Raji (cell line): ENCODE data around the gene CCDC158.

Experiments
- POLR2A ChIP-seq: IDR thresholded peaks from 2 replicates; pipeline ENCODE4 v1.6.1; 2011; ENCODE audit warnings: low read depth, low read length, control low read depth; ENCODE audit not compliant: insufficient read depth

Gene CCDC158

GRCh38 chr4:76439491-76439890, 18.6 kb upstream of the CCDC158 start:
- no peak for TF ChIP-seq POLR2A

- TF ChIP-seq POLR2A = no peak
Measured at GRCh38 chr4:76435528-76436319, 14.8 kb upstream of the CCDC158 start.

- TF ChIP-seq POLR2A = no peak
Measured at GRCh38 chr4:76434901-76435527, 14.1 kb upstream of the CCDC158 start, which contains the start of gene SHROOM3. Gene SHROOM3, plus strand, starts transcription at chr4:76435229. Its CDS starts 824 bp downstream, at chr4:76436053.

GRCh38 chr4:76430519-76431388, 9.8 kb upstream of the CCDC158 start:
- no peak for TF ChIP-seq POLR2A

DNA sequence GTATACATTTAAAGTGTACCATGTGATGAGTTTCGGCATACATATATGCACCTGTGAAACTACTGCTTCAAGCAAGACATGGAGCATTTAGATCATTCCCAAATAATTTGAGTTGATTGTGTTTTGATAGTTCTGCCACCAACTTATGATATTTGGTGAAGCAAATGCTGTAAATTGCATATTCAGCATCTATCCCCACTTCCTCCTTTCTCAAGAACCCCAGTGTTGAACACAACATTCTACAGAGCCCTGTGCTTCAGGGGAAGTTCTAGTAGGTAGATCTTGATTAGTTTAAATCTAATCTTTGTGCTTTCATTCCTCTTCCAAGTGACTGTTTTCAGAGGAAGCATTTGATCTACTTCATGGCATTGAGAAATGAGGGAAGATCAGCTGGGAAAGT, 8.7 kb upstream of the CCDC158 start:
- TF ChIP-seq POLR2A = no peak

GRCh38 chr4:76426272-76426671, 5.3 kb upstream of the CCDC158 start:
- no peak for TF ChIP-seq POLR2A

GRCh38 chr4:76420188-76420761, 666 bp downstream of the CCDC158 start:
- no peak for TF ChIP-seq POLR2A

GRCh38 chr4:76410636-76411035, 10.3 kb downstream of the CCDC158 start:
- no peak for TF ChIP-seq POLR2A

DNA sequence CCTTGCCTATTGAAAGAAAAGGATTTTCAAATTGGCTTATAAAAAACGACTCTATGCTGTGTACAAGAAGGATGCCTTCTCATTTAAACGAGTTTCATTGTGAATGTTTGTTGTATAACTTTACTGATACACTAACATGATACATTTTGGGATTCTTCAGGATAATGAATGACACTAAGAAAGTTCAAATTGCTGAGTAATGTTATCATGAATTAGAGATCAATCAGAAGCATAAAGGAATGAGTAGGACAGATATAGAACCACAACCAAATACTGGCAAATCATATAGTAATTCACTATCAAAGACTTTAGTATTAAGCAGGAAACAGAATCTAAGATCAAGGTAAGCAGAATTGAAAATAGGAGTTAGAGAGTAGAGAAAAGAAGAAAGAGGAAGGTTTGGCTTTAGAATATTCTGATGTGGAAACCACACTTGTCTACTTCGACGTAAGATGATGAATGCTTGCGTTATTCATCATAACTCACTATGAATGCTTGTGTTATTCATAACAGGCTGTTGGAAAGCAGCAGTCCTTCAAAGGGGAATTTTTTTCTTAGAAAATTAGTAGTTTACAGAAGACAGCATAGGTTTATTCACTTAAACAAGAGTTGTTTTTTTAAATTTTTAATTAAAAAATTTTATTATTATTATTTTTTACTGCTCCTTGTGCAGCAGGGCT, 13.4 kb downstream of the CCDC158 start:
- no peak for TF ChIP-seq POLR2A

DNA sequence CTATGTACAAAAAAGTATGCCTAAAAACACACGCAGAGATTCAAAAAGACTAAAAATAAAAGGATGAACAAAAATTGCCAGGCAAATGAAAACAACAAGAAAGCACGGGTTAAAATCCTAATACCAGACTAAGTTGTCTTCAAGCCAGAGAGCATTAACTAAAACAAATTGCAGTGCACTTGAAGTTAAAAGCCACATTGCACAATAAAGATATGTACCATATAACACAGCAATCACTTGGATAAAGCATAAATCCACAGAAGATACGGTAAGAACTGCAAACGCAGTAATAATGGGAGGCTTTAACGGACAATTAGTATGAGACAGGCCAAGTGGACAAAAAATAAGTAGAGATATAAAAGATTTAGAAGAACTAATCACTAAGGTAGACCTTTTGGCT, 14.9 kb downstream of the CCDC158 start:
- TF ChIP-seq POLR2A = no peak

GRCh38 chr4:76401654-76402053, 19.3 kb downstream of the CCDC158 start:
- TF ChIP-seq POLR2A = no peak

DNA sequence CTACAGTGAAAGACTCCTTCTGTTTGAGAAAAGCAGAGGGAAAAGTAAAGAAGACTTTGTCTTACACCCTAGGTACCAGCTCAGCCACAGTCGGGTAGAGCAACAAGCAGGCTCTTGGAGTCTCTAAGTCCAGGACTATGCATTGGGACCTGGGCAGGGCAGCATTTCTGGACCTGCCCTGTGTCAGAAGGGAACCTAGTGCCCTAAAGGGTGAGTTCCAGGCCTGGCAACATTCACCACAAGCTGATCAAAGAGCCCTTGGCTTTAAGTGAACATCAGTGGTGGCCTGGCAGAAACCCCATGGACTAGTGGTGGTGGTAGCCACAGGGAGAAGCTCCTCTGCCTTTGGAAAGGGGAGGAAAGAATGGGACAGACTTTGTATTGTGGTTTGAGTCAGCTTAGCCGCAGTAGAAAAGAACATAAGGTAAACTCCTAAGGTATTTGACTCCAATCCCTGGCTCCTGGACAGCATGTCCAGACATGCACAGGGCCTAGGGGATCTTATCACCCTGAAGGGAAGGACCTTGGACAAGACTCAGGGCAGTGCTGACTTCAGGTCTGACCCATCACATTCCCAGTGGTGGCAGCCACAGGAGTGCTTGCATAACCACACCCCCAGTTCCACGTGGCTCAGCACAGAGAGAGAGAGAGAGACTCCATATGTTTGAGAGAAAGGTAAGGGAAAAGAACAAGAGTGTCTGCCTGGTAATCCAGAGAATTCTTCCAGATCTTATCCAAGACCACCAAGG, 32.6 kb downstream of the CCDC158 start:
- no peak for TF ChIP-seq POLR2A

DNA sequence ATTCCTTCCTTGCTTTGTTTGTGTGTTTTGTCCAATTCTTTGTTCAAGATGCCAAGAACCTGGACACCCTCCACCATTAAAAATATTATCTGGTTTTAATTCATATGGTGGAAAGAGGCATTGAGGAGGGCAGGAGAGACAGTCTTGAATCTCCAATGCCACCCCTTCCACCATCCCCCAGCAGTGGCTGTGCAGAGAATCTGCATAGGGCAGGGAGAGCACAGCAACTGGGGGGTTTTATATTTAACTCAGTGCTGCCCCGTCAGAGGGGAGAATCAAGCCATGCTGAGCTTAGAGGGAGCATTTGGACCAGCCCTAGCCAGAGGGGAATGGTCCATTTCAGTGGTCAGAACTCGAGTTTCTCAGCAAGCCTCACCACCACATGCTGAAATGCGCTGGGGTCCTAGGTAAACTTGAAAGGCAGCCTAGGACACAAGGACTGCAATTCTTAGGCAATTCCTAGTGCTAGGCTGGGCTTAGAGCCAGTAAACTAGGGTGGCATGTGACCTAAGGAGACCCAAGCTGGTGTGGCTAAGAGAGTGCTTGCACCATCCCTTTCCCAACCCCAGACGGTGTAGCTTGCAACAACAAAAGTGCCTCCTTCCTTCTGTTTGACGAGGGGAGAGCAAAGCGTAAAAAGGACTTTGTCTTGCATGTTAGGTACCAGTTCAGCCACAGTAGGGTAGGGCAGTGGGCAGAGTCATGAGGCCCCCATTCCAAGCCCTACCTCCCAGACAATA, 34.2 kb downstream of the CCDC158 start:
- no peak for TF ChIP-seq POLR2A

GRCh38 chr4:76385974-76386373, 35.0 kb downstream of the CCDC158 start:
- TF ChIP-seq POLR2A = no peak

DNA sequence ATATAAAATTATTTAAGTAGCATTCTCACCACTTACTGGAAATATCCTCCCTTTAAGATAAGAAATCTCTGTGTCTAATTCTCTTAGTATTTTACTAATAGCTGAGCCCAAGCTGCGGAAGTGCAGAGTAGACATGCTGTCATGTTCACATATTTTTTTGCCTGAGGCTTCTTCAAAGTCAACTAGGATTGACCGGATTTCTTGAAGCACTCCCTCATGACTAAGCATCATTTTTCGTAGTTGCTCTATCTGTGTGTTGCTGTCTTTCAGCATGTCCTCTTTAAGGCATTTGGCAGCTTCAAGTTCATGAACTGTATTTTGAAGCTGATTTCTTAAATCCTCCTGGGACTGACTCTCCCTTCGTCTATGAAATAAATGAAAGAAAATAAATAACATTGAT, 36.9 kb downstream of the CCDC158 start:
- TF ChIP-seq POLR2A = no peak
